Neural progenitor cell (in vitro differentiated cells): ENCODE data around the gene SH3TC1. TPM values are rescaled to one million over a fixed set of nuclear protein-coding genes. Genes with fewer than 3 reads are reported as not detected.

Experiments
- DNase-seq: peaks from one replicate; pipeline ENCODE4 v3.0.0-alpha.2; 2016; ENCODE audit warnings: low spot score
- H2AFZ ChIP-seq: fragments of 200-600 bp; sonication (generic); replicated peaks from 2 replicates; pipeline ENCODE4 v1.6.1; 2016; ENCODE audit warnings: antibody characterized with exemption
- H3F3A ChIP-seq: fragments of 200-600 bp; sonication (generic); 2 replicates; pipeline ENCODE4 v1.6.1; 2016; ENCODE audit warnings: antibody characterized with exemption, low read depth
- H3K27ac ChIP-seq: fragments of 200-600 bp; sonication (generic); 2 replicates; pipeline ENCODE4 v1.5.1; 2016; ENCODE audit warnings: mild to moderate bottlenecking
- H3K27me3 ChIP-seq: fragments of 200-600 bp; sonication (generic); 2 replicates; pipeline ENCODE4 v1.6.1; 2016; ENCODE audit warnings: mild to moderate bottlenecking, moderate library complexity
- H3K36me3 ChIP-seq: fragments of 200-600 bp; sonication (generic); 2 replicates; pipeline ENCODE4 v1.5.1; 2016
- H3K4me1 ChIP-seq: fragments of 200-600 bp; sonication (generic); 2 replicates; pipeline ENCODE4 v1.6.1; 2016; ENCODE audit warnings: mixed run types
- H3K4me2 ChIP-seq: fragments of 200-600 bp; sonication (generic); 2 replicates; pipeline ENCODE4 v1.6.1; 2016
- H3K4me3 ChIP-seq: fragments of 200-600 bp; sonication (generic); 2 replicates; pipeline ENCODE4 v1.5.1; 2016
- H3K79me2 ChIP-seq: fragments of 200-600 bp; sonication (generic); 2 replicates; pipeline ENCODE4 v1.6.1; 2016; ENCODE audit warnings: low read depth
- H3K9ac ChIP-seq: fragments of 200-600 bp; sonication (generic); 2 replicates; pipeline ENCODE4 v1.6.1; 2016
- H3K9me3 ChIP-seq: fragments of 200-600 bp; sonication (generic); 2 replicates; pipeline ENCODE4 v1.5.1; 2016; ENCODE audit warnings: low read depth
- H4K20me1 ChIP-seq: fragments of 200-600 bp; sonication (generic); 2 replicates; pipeline ENCODE4 v1.6.1; 2016; ENCODE audit warnings: low read depth
- H3K27ac Mint-ChIP-seq: 3 replicates; pipeline ENCODE4 v1.8.0; 2021; ENCODE audit warnings: mixed read lengths
- H3K27me3 Mint-ChIP-seq: 2 replicates; pipeline ENCODE4 v1.8.0; 2022; ENCODE audit warnings: low read depth, mild to moderate bottlenecking, inconsistent platforms, moderate library complexity, mixed read lengths; ENCODE audit not compliant: insufficient read depth
- H3K36me3 Mint-ChIP-seq: 3 replicates; pipeline ENCODE4 v1.8.0; 2021; ENCODE audit warnings: mixed read lengths
- H3K4me1 Mint-ChIP-seq: 3 replicates; pipeline ENCODE4 v1.8.0; 2021; ENCODE audit warnings: mixed read lengths
- H3K4me3 Mint-ChIP-seq: 3 replicates; pipeline ENCODE4 v1.8.0; 2021; ENCODE audit warnings: mild to moderate bottlenecking, moderate library complexity, mixed read lengths
- H3K9me3 Mint-ChIP-seq: 3 replicates; pipeline ENCODE4 v1.8.0; 2020; ENCODE audit warnings: mixed read lengths
- EZH2 ChIP-seq: fragments of 200-600 bp; sonication (generic); IDR thresholded peaks from 2 replicates; pipeline ENCODE4 v1.6.1; 2017; ENCODE audit warnings: antibody characterized with exemption, mild to moderate bottlenecking, moderate library complexity
- EZH2phosphoT487 ChIP-seq: fragments of 200-600 bp; sonication (generic); IDR thresholded peaks from 2 replicates; pipeline ENCODE4 v1.6.1; 2017; ENCODE audit warnings: antibody characterized with exemption
- total RNA-seq: library from RNA; depleted of rRNA; stranded (reverse); fragments of >200 nt; gene quantifications from 2 replicates; pipeline ENCODE4 v1.2.3, GENCODE V29; 2015; ENCODE audit warnings: low replicate concordance
- TF ChIP-seq, protein P1 (sequence below): fragments of 200-600 bp; sonication (generic); IDR thresholded peaks from 2 replicates; pipeline ENCODE4 v1.5.1; 2017; ENCODE audit warnings: antibody characterized with exemption, mild to moderate bottlenecking

Gene SH3TC1
- total RNA-seq, 1 donor from 2014 or later = 0.22 TPM

DNA sequence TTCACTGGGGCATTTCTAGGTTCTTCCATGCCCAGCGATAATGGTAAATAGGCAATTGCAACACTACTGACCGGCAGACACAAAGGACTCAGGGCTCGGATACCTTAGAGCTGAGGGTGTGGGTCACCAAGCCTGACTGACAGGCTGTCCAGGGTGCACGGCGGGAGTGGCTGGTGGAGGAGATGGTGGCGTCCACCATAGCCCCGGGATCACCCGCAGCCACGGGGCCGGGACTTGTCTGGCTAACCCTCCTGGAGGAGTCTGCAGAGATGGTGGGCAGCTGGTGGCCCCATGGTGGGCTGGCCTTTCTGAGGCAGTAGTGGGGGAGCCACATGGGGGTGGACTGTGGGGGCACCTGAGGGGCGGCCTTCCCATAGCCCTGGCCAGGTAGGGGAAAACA lies 28.7 kb upstream of the SH3TC1 start:
- no peak overlapping the region for H3K9ac ChIP-seq
- H3F3A ChIP-seq = no peaks in the 10 kb centered on the region
- Mint-ChIP-seq H3K27me3 (peaks cover 16% of the 10 kb centered on the region), H3K4me1 (no peaks in the 10 kb centered on the region), H3K4me3 (no peak overlapping the region), H3K9me3 (peaks cover 13% of the 10 kb centered on the region), H3K27ac (no peak overlapping the region), H3K36me3 (no peaks in the 10 kb centered on the region)
- H3K9me3 ChIP-seq = no peaks in the 10 kb centered on the region
- no peak overlapping the region for H3K27ac ChIP-seq
- no peak for DNase-seq
- H3K36me3 ChIP-seq = no peaks in the 10 kb centered on the region
- H3K4me2 ChIP-seq = no peak overlapping the region
- H3K27me3 ChIP-seq = no peaks in the 10 kb centered on the region
- no peak overlapping the region for H3K4me3 ChIP-seq
- H3K4me1 ChIP-seq = no peaks in the 10 kb centered on the region
- no peak for TF ChIP-seq EZH2
- TF ChIP-seq, protein P1, sequence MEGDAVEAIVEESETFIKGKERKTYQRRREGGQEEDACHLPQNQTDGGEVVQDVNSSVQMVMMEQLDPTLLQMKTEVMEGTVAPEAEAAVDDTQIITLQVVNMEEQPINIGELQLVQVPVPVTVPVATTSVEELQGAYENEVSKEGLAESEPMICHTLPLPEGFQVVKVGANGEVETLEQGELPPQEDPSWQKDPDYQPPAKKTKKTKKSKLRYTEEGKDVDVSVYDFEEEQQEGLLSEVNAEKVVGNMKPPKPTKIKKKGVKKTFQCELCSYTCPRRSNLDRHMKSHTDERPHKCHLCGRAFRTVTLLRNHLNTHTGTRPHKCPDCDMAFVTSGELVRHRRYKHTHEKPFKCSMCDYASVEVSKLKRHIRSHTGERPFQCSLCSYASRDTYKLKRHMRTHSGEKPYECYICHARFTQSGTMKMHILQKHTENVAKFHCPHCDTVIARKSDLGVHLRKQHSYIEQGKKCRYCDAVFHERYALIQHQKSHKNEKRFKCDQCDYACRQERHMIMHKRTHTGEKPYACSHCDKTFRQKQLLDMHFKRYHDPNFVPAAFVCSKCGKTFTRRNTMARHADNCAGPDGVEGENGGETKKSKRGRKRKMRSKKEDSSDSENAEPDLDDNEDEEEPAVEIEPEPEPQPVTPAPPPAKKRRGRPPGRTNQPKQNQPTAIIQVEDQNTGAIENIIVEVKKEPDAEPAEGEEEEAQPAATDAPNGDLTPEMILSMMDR = no peak
- TF ChIP-seq EZH2phosphoT487 = no peak
- no peaks in the 10 kb centered on the region for H3K79me2 ChIP-seq
- H4K20me1 ChIP-seq = no peaks in the 10 kb centered on the region
- H2AFZ ChIP-seq = no peak overlapping the region

DNA sequence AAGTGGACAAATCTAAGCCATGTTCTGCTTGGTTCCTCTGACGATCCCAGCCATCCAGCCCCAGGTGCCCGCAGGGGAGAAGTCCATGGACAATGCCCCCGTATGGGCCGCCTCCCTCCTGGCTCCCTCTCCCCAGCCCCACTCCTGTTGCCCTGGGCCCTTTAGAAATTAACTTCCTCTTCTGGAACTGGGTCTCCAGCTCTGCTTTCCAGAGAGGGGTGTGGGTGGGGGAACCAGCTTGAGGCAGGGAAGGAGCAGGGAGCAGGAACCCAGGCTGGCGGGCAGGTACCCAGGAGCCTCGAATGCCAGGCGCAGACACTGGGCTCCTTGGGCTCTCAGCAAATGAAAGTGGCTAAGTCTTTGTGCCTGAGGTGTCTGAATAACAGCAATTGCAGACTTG lies 27.8 kb upstream of the SH3TC1 start:
- Mint-ChIP-seq H3K9me3 (peaks cover 13% of the 10 kb centered on the region), H3K27me3 (peaks cover 15% of the 10 kb centered on the region), H3K4me3 (no peak overlapping the region), H3K27ac (no peak overlapping the region), H3K36me3 (no peaks in the 10 kb centered on the region), H3K4me1 (no peaks in the 10 kb centered on the region)
- no peak overlapping the region for H2AFZ ChIP-seq
- no peak overlapping the region for H3K4me2 ChIP-seq
- no peaks in the 10 kb centered on the region for H3K79me2 ChIP-seq
- H3K27ac ChIP-seq = no peak overlapping the region
- H3K27me3 ChIP-seq = no peaks in the 10 kb centered on the region
- no peak for TF ChIP-seq EZH2phosphoT487
- TF ChIP-seq, protein P1 = no peak
- H3F3A ChIP-seq = no peaks in the 10 kb centered on the region
- DNase-seq = no peak
- no peaks in the 10 kb centered on the region for H3K4me1 ChIP-seq
- H3K36me3 ChIP-seq = no peaks in the 10 kb centered on the region
- no peaks in the 10 kb centered on the region for H4K20me1 ChIP-seq
- H3K9me3 ChIP-seq = no peaks in the 10 kb centered on the region
- no peak overlapping the region for H3K4me3 ChIP-seq
- H3K9ac ChIP-seq = no peak overlapping the region

DNA sequence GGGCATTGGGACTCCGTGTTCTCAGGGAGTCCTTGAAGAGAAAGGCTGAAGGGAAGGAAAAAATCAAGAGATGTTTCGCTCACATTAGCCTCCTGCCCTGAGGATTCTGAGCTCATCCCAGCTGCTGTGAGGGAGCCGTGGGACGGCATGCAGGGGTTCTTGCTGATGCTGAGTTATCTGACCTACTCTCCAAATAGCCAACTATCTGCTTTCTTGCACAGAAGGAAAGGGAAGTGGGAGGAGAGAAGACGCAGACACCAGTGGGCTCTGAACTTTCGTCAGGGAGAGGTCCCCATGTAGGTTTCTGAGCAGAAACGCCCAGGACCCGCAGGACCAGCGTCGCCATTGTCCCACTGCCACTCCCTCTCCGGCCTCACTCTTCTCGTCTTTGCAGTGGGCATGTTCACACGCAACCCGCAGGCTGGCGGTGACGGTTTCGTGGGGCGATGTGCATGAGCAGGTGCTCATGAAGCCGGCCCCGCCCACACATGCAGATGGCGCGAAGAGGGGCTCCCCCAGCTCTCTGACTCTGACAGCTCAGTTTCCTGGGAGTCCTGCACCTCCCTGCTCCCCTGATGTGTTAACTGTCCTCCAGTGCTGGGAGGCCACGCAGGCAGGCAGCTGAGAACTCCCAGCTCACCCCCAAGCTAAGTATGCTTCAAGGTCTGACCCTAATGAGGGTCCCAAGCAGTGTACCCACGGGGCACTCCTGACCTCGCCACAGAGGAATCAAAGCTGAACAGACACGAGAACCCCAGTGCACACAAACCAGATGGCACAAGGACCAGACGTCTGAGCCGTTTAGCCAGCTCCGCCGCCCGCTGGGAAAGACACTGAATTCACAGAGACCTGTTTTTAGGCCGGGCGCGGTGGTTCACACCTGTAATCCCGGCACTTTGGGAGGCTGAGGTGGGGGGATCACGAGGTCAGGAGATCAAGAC lies 26.8 kb upstream of the SH3TC1 start:
- H4K20me1 ChIP-seq = no peaks in the 10 kb centered on the region
- no peak overlapping the region for H3K27ac Mint-ChIP-seq
- H3K4me1 Mint-ChIP-seq = peaks cover 4% of the 10 kb centered on the region
- H3K4me3 ChIP-seq = no peak overlapping the region
- H3K9me3 ChIP-seq = no peaks in the 10 kb centered on the region
- H3K36me3 ChIP-seq = no peaks in the 10 kb centered on the region
- no peaks in the 10 kb centered on the region for H3F3A ChIP-seq
- no peak overlapping the region for H3K27ac ChIP-seq
- no peak overlapping the region for H2AFZ ChIP-seq
- H3K4me2 ChIP-seq = no peak overlapping the region
- peaks cover 13% of the 10 kb centered on the region for H3K9me3 Mint-ChIP-seq
- H3K4me3 Mint-ChIP-seq = no peak overlapping the region
- H3K27me3 ChIP-seq = no peaks in the 10 kb centered on the region
- peaks cover 9% of the 10 kb centered on the region for H3K27me3 Mint-ChIP-seq
- H3K79me2 ChIP-seq = no peaks in the 10 kb centered on the region
- TF ChIP-seq EZH2 (no peak), EZH2phosphoT487 (no peak)
- TF ChIP-seq, protein P1 = no peak
- DNase-seq = no peak
- no peak overlapping the region for H3K9ac ChIP-seq
- no peaks in the 10 kb centered on the region for H3K4me1 ChIP-seq
- no peaks in the 10 kb centered on the region for H3K36me3 Mint-ChIP-seq
